Endothelial cell (in vitro differentiated cells): ENCODE measurements around the gene SLC8A1. TPM values are rescaled to one million over a fixed set of nuclear protein-coding genes. Genes with fewer than 3 reads are reported as not detected.

ENCODE experiments used
- DNase-seq: peaks from one replicate; pipeline ENCODE4 v3.0.0; 2021; ENCODE audit warnings: low spot score
- H3K27ac Mint-ChIP-seq: one replicate; pipeline ENCODE4 v1.8.0; 2021; ENCODE audit warnings: mixed read lengths, inconsistent platforms; ENCODE audit not compliant: unreplicated experiment
- H3K27me3 Mint-ChIP-seq: one replicate; pipeline ENCODE4 v1.8.0; 2021; ENCODE audit warnings: mild to moderate bottlenecking, moderate library complexity, mixed read lengths, inconsistent platforms; ENCODE audit not compliant: unreplicated experiment
- H3K36me3 Mint-ChIP-seq: one replicate; pipeline ENCODE4 v1.8.0; 2021; ENCODE audit warnings: mild to moderate bottlenecking, low read depth, mixed read lengths, inconsistent platforms; ENCODE audit not compliant: unreplicated experiment
- H3K4me1 Mint-ChIP-seq: one replicate; pipeline ENCODE4 v1.8.0; 2021; ENCODE audit warnings: mild to moderate bottlenecking, mixed read lengths, inconsistent platforms; ENCODE audit not compliant: unreplicated experiment
- H3K4me3 Mint-ChIP-seq: one replicate; pipeline ENCODE4 v1.8.0; 2021; ENCODE audit warnings: mild to moderate bottlenecking, mixed read lengths, inconsistent platforms; ENCODE audit not compliant: unreplicated experiment
- H3K9me3 Mint-ChIP-seq: one replicate; pipeline ENCODE4 v1.8.0; 2021; ENCODE audit warnings: mixed read lengths, inconsistent platforms; ENCODE audit not compliant: unreplicated experiment
- CTCF ChIP-seq: fragments of 200-600 bp; sonication (generic); IDR thresholded peaks from one replicate; pipeline ENCODE4 v1.5.0; 2021; ENCODE audit warnings: antibody characterized with exemption; ENCODE audit not compliant: unreplicated experiment
- total RNA-seq: library from RNA; stranded (reverse); fragmentation: NEBNext Ultra II Directional; extraction: Animal tissue kit (Norgen Biotek cat#: 25700); gene quantifications from one replicate; pipeline ENCODE4 v1.2.1, GENCODE V29; 2021; ENCODE audit not compliant: unreplicated experiment

SLC8A1 gene
- total RNA-seq, 1 donor from 2014 or later: 0.80 TPM

DNA sequence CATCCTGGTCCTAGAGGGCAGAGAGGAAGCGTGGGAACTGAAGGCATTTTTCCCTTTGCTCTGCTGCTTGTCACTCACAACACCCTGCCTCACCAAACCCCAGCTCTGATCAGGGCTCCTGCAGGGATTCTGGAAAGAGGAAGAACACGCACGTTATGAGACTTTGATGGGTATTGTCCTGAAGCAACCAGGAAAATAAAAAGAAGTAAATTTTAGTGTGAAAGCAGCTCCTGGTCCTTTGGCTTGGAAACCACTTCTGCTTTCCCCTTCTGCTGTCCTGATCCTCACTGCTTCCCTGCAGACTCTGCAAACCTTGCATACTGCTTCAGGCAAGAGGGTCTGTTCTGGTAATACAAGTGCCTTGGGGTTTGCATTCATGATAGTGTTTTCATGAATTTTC lies 164.1 kb downstream of the SLC8A1 start:
- H3K9me3 Mint-ChIP-seq: no peaks in the 10 kb centered on the region
- H3K27me3 Mint-ChIP-seq: no peaks in the 10 kb centered on the region
- no peak for TF ChIP-seq CTCF
- H3K4me1 Mint-ChIP-seq: peaks cover 3% of the 10 kb centered on the region
- H3K27ac Mint-ChIP-seq: no peak overlapping the region
- H3K36me3 Mint-ChIP-seq: no peaks in the 10 kb centered on the region
- no peak overlapping the region for H3K4me3 Mint-ChIP-seq
- no peak for DNase-seq

- no peak for TF ChIP-seq CTCF
- H3K9me3 Mint-ChIP-seq: no peaks in the 10 kb centered on the region
- no peak for DNase-seq
- H3K27ac Mint-ChIP-seq: no peak overlapping the region
- no peaks in the 10 kb centered on the region for H3K36me3 Mint-ChIP-seq
- no peak overlapping the region for H3K4me3 Mint-ChIP-seq
- peaks cover 3% of the 10 kb centered on the region for H3K4me1 Mint-ChIP-seq
- no peaks in the 10 kb centered on the region for H3K27me3 Mint-ChIP-seq
Observed at GRCh38 chr2:40287195-40287594, 164.7 kb downstream of the SLC8A1 start.

DNA sequence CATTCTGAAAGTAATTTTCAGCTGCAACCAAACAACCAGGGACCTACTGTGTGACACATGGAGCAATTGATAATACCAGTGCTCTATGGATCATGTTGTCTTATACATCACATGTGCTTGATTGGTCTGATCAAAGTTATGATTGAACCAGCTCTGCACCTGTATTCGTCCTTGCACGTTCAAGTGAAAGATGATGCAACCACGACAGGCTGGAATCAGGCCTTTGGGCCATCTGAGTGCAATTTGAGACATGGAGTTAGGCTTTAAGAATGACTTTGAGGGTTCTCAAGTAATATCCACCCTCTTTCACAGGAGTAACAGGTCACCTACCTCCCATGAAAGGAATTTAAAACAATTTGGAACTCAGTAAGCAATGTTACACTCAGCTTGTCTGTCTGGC lies 165.2 kb downstream of the SLC8A1 start:
- Mint-ChIP-seq H3K36me3 (no peaks in the 10 kb centered on the region), H3K4me1 (peaks cover 3% of the 10 kb centered on the region), H3K9me3 (no peaks in the 10 kb centered on the region), H3K4me3 (no peak overlapping the region), H3K27me3 (no peaks in the 10 kb centered on the region), H3K27ac (no peak overlapping the region)
- DNase-seq: no peak
- TF ChIP-seq CTCF: no peak

DNA sequence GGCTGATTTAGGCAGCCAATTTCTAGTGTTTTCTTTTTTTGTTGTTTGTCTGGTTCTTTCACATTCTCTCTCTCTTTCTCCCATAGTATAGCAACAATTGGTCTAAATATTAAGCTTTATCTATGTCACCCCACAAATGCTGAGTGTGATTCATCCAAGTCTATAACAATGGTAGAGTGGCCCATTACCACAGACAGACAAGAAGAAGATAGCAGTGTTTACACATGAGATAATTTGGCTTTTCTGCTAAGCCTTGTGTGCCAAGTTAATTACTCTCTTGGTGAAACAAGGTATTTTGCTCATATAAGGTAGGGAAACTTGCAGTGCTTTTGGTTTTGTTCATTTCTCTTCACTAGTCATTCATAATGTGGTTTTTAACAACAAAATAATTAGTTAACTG lies 166.5 kb downstream of the SLC8A1 start:
- Mint-ChIP-seq H3K27me3 (no peaks in the 10 kb centered on the region), H3K36me3 (no peaks in the 10 kb centered on the region), H3K9me3 (no peaks in the 10 kb centered on the region), H3K27ac (no peak overlapping the region), H3K4me3 (no peak overlapping the region), H3K4me1 (peaks cover 3% of the 10 kb centered on the region)
- no peak for TF ChIP-seq CTCF
- no peak for DNase-seq

- no peak for TF ChIP-seq CTCF
- Mint-ChIP-seq H3K27ac (no peak overlapping the region), H3K9me3 (no peaks in the 10 kb centered on the region), H3K4me3 (no peak overlapping the region), H3K4me1 (peaks cover 3% of the 10 kb centered on the region), H3K36me3 (no peaks in the 10 kb centered on the region), H3K27me3 (no peaks in the 10 kb centered on the region)
- no peak for DNase-seq
Observed at GRCh38 chr2:40284797-40285196, 167.1 kb downstream of the SLC8A1 start.
